Epithelial cell of prostate (primary cell): ENCODE measurements around the gene SPTBN5.
A peak's percentile ranks its signal among the peaks of the same experiment; 100 is the strongest.
"Not testable (repeated sequence)": the region's sequence is repeated elsewhere in the genome, so short reads cannot be mapped to it uniquely, and the experiment has no call there.

Experiments used
- DNase-seq: peaks from one replicate; pipeline ENCODE4 v3.0.0-alpha.2; 2011; ENCODE audit warnings: low read depth, low spot score
- H3K27ac ChIP-seq: fragments of 450-650 bp; 2 replicates; pipeline ENCODE4 v1.5.1; 2017; ENCODE audit warnings: mild to moderate bottlenecking

SPTBN5 gene

DNA sequence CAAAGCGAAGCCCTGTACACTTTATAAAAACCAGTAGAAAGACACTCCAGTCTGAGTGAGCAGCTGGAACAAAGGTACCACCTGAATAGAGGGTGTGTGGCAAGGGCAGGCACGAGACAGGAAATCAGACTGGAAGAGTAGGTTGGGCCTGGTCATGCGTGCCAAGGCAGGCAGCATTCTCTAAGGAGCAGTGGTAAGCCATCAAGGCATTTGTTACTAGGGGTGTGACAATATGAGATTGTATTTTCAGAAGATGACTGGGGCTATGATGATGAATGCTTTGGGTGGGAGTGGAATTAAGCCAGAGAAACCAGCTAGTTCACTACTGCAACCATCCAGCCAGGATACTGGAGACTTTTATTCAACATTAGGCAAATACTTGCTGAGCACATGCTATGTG lies 61.0 kb downstream of the SPTBN5 start:
- peak; percentile 96 for DNase-seq
- peak overlapping the region; percentile 93 for H3K27ac ChIP-seq

DNA sequence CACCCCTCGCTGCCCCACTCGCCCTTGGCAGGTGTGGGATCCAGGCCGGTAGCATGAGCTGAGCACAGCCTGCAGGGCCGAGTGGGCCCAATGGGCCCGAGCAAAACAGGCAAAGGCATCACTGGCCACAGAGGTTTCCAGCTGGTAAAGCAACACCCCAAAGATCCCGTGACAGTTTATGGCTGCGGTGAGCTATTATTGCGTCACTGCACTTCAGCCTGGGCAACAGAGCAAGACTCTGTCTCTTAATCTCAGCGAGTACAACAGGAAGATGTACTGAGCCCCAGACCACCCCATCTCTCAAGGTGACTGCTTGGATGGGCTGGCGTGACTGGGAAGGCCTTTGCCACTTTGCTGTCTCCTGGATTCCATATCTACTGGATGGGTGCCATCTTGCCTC lies 61.6 kb downstream of the SPTBN5 start:
- H3K27ac ChIP-seq = peak overlapping the region; percentile 93
- no peak for DNase-seq

DNA sequence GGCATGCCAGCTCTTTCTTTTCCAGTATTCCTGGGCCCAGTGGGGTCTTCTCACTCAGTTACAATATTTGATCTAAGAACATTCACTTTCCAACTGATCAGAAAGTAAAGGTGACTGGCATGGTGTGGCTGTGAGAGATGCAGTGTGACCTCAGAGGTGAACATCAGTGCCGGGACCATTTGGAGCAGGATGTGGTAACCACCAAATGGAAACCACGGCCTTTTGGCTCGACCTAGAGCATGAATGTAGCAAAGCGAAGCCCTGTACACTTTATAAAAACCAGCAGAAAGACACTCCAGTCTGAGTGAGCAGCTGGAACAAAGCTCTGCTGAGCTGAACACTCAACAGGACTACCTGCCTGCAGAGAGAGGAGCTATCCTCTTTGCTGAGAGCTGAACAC lies 62.6 kb downstream of the SPTBN5 start:
- peak overlapping the region; percentile 93 for H3K27ac ChIP-seq
- not testable (repeated sequence) for DNase-seq

DNA sequence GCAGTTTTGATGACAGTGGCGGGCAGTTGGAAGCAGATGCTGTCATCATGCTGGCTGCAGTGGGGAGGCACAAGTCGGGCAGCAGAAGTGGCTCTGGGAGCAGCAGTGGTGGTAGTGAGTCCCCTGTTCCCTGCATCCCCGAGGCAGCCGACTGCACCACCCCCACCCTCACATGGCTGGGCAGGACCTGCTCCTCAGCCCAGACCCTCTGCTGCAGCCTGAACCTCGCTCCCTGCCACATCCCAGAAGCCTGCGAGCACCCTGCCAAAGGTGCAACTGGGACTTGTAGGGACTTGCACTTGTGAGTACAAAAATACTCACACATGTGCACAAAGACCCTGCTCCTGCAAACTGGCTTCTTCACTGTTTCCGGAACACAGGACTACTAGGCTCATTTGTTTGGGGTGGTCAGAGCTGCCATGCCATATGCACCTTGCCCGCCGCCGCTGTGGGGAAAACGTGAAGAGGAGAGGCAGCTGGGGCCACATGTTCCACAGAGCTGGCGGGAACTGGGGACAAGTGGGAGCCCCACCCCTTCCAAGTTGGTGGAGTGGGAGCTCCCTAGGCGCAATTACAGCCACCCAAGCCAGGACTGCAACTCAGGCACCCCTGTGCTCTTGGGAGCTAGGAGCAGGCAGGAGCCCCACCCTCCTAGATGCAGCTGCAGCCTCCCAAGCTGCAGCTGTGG lies 63.8 kb downstream of the SPTBN5 start:
- H3K27ac ChIP-seq = peak overlapping the region; percentile 80
- no peak for DNase-seq

DNA sequence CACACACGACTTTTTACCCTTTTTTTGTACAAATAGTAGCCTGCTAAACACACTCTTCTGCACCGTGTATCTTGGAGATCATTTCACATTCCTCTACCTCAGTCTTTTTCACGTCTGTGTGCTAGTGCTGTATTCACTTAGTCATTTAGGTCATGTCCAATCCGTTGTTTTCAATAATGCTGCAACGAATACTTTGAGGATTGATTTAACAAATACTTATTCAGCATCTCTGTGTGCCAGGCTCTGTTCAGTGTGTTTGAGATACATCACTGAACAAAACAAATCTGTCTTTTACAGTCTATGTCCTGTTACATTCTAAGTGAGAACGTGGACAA lies 65.1 kb downstream of the SPTBN5 start:
- no peak for DNase-seq
- H3K27ac ChIP-seq = peak overlapping the region; percentile 80

DNA sequence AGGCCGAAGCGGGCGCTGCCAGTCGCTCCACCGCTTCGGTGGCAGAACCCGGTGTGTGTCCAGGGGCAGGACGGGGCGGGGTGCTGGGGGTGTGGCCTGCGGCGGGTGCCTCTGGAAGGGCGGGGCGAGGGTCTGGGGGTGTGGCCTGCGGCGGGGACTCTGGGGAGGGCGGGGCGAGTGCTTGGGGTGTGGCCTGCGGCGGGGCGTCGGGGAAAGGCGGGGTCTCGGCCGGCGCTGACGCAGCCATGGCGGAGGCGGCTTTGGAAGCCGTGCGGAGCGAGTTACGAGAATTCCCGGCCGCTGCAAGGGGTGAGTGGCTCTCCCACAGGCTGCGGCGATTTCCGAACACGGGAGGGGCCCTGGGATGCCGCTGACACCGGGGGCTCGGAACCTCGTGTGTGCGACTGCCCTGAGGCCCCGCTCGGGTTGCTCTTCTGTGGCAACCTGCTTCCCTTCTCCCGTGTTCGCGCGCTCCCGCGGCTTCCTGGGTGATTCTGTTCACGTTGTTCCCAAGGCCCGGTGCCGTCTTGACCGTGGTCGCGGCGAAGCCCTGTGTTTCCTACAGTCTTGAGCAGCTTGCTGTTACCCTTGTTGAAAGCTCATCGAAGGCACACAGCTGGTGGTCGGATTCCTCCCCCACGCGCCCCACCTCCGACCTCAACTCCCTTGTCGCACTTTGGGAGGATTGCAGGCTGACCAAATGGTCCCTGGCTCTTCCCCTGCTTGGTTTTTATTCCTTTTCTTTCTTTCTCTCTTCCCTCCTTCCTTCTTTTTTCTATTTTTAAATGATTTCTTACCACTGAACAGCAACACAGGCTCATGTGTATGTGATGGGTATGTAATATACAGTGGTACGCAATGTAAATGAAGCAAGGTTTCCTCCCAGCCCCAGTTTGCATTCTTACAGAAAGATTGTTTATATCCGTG lies 65.7 kb downstream of the SPTBN5 start, which contains the start of gene JMJD7:
Gene JMJD7, plus strand, starts transcription at position 213 of the 927 bp plus-strand sequence. Its CDS starts 33 bp downstream, at position 246.
- H3K27ac ChIP-seq = peak within 1 kb of the TSS; percentile 80
- DNase-seq = peak; percentile 44

DNA sequence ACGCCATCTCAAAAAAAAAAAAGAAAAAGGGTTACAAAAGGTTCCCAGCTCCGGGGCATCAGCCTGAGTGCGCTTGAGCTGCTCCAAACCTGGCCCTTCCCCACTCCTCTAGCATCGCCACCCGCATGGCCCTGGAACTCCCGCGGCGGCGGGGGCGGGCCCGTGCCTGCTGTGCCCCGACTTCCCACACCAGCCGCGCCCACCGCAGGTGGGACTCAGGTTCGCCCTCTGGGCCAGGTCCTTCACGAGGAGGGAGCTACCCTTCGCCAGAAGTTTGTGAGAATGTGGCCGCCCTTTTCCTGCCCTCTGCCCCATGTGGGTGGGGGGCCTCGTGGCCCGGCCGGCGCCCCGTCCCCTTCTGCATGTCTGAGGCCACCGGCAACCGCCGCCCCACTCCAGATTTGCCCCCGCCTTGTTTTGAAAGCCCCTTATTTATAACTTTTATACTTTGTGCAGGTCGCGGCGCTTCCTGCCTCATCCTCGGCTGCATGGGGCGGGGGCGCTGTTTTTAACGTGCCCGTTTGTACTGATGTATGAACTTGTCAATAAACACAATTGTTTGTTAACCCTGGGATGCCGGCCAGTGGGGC lies 66.5 kb downstream of the SPTBN5 start:
- peak overlapping the region; percentile 80 for H3K27ac ChIP-seq
- no peak for DNase-seq

DNA sequence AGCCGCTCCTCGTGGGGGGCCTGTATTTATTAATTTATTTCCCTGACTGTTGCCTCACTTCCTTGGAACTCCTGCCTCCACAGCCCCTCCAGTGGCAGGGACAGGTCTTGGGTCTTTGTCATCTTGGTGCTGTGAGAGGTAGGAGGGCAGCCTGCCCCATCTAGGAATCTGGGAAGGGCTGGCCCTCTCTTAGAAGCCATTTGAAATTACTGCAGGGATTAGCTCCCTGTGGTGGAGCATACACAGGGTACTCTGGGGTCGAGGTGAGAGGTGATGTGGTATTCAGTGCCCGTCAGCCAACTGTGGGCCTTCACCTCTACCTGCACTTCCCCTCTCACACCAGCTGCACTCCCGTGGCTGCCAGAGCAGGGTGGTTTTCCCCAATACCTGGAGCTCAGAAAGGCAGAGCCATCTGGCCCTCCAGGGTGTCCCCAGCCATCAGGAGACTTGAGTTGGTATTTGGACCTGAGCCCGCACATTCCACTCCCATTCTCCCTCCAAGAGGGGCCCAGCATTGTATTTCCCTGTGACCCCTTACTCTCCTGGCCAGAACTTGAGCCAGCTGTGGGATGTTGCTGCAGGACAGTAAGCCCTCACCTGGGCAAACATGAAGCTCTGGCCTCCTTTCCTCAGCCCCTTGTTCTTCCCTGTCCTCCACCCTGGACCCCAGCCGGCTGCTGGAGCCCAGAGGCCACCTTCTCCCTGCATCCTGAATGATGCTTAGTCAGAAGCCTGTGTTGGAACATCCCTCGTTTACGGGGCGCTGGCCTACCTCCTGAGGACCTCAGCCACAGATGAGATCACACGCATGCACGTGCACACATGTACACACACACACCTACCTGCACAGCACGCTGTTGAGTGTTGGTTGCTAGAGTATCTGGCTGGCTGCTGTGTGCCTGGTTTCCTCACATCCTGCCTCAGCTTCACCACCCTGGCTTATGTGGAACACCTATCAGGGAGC lies 68.0 kb downstream of the SPTBN5 start:
- no peak for DNase-seq
- peak overlapping the region; percentile 80 for H3K27ac ChIP-seq

DNA sequence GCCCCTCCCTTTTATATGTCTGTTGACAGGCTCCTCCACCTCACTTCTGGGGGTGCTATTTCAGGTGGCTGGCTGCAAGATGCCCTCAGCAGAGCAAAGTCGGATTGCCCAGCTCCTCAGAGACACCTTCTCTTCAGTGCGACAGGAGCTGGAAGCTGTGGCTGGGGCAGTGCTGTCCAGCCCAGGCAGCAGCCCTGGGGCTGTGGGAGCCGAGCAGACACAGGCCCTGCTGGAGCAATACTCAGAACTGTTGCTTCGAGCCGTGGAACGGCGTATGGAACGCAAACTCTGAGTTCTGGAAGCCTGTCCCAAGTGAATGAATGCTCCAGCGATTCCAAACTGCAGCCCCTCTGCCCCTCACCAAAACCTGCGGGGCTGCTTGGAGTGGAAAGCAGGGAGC lies 68.7 kb downstream of the SPTBN5 start:
- DNase-seq = no peak
- no peak overlapping the region for H3K27ac ChIP-seq

DNA sequence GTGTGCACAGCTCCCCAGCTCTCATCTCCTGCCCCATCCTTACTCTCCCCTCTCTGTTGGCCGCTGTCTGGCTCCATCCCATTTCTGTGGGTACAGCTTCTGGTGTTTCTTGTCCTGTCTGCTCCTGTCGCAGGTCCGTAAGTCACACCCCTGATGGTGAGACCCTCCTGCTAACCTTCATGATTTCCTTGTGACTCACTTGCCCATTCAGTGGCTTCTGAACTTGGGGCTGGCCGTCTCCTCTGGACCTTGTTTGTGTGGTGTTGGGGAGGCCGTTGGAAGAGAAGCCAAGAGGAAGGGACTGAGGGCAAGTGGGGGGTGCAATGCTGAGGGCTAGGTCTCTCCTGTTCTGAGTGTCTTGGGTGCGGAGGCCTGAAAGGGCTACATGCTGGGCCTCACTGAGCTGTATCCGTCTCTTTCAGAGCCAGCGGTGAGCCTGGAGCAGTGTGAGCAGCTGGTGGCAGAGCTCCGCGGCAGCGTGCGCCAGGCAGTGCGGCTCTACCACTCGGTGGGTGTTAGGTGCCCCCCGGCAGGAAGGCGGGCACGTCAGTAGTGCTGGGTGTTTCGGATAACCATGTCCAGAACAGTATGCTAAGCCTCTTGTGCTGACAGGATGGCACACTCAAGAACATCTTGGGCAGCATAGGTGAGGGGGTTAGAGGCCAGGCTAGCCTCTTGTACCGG lies 69.6 kb downstream of the SPTBN5 start:
- H3K27ac ChIP-seq = no peak overlapping the region
- no peak for DNase-seq

DNA sequence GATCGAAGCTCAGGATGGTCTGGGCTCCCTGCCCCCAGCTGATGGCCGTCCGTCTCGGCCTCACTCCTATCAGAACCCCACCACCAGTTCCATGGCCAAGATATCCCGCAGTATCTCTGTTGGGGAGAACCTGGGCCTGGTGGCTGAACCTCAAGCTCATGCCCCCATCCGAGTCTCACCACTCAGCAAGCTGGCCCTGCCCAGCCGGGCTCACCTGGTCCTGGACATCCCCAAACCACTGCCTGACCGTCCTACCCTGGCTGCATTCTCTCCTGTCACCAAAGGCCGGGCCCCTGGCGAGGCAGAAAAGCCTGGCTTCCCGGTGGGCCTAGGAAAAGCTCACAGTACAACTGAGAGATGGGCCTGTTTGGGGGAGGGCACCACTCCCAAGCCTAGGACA lies 70.4 kb downstream of the SPTBN5 start:
- no peak overlapping the region for H3K27ac ChIP-seq
- DNase-seq = no peak

DNA sequence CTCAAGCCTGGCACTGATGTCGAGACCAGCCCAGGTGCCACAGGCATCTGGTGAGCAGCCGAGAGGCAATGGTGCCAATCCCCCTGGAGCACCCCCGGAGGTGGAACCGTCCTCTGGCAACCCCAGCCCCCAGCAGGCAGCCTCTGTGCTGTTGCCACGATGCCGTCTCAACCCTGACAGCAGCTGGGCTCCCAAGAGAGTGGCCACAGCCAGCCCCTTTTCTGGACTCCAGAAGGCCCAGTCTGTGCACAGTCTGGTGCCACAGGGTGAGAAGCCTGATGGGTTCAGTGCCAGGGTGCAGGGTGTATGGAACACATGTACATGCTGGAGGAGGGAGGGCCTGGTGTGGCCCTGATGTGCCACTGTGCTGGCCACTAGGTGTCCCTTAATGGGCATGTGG lies 70.9 kb downstream of the SPTBN5 start:
- no peak for DNase-seq
- H3K27ac ChIP-seq = no peak overlapping the region

DNA sequence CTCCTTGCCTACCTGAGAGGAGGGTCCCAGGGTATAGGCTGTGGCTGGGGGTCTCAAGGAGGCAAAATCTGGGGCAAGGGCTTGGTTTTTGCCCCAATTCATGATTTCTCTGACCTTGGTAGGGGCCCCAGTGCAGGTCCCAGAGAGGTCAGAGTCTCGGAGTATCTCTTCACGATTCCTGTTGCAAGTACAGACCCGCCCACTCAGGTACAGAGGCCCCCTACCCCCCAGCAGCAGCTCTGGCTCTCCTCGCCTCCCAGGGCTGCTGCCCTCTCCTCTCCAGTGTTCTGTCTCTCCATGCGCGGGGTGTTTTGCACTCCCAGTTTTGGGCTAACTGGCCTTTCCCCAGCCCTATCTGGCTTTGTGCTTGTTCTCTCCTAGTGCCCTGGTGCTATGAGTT lies 71.4 kb downstream of the SPTBN5 start:
- no peak overlapping the region for H3K27ac ChIP-seq
- DNase-seq = no peak

DNA sequence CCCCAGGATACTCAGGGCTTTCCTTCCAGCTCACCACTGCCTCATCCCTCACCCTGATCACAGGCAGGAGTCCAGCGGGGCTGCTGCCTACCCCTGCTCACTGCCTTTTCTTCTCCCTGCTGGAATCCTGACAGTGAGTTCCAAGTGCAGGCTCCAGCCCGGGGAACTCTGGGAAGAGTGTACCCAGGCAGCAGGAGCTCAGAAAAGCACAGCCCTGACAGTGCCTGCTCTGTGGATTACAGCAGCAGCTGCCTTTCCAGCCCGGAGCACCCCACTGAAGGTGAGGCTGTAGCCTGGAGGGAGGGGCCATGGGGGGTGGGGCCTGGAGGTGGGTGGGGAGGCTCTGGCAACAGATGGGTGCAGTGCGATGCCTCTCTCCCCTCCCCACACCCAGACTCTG lies 72.0 kb downstream of the SPTBN5 start:
- DNase-seq = no peak
- H3K27ac ChIP-seq = no peak overlapping the region

DNA sequence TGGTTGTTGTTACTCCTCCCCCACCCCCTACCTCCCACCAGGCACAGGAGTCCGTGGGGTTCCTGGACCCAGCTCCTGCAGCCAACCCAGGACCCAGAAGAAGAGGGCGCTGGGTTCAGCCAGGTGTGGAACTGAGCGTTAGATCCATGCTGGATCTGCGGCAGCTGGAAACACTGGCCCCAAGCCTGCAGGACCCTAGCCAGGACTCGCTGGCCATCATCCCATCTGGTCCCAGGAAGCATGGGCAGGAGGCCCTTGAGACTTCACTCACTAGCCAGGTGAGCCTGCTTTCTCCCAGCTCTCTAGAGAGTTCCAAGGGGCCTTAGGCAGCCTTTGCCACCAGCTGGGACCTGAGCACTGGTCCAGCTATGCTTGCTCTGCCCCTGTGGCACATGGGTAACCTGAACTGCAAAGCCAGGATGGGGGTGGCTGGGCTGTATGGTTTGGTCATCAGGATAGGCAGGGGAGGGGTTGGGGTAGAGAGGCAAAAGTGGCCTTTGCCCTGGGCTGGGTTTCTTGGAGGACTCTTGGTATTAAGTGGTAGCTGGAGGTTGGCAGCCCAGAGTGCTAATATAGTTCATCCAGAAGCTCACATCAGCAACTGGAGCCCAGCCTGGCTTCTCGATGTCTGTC lies 72.9 kb downstream of the SPTBN5 start:
- no peak overlapping the region for H3K27ac ChIP-seq
- no peak for DNase-seq

DNA sequence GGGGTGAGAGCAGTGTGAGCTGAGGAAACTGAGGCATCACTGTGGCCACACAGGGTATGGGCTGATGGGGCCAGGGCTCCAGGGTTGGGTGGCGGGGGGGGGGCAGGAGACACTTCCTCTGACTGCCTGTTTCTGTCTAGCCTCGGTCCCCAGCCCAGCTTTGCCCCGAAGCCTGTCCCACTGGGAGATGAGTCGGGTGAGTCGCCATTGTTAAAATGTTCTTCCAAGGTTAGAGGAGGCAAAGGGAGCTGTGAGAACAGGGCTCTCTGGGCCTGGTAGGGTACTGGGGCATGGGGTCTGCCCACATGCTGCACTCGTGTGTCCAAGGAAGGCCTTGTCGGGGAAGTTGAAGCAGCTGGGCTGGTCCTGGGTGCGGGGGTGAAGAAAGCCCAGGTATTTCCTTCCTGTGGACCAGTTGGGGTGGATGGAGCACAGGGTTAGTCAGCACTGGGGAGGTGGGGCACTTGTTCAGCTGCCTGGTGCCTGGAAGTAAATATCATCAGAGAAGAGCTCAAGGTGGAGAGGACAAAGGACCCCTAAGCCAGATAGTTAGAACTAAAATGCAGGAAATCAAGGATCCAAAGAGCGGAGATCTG lies 74.3 kb downstream of the SPTBN5 start:
- no peak for DNase-seq

DNA sequence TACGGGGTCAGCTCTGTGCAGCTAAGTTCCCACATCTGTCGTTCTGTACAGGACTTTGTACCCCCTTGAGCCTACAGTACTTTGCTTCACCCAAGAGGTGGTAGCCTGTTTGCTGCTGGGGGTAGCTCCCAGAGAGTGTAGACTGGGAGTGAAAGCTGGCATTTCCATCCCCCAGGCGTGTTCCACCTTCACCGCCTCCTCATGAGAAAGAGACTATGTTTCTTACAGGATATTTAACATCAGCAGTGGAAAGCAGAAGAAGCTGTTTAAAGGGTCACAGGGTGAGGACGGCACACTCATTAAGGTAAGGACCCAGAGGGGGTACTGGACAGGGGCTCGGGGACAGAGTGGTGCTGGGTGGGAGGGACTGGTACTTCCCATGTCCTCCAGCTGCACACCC lies 76.1 kb downstream of the SPTBN5 start:
- no peak for DNase-seq
- no peak overlapping the region for H3K27ac ChIP-seq

More for the DNA sequence above, 74.3 kb downstream of the SPTBN5 start:
- peak overlapping the region; percentile 15 for H3K27ac ChIP-seq

DNA sequence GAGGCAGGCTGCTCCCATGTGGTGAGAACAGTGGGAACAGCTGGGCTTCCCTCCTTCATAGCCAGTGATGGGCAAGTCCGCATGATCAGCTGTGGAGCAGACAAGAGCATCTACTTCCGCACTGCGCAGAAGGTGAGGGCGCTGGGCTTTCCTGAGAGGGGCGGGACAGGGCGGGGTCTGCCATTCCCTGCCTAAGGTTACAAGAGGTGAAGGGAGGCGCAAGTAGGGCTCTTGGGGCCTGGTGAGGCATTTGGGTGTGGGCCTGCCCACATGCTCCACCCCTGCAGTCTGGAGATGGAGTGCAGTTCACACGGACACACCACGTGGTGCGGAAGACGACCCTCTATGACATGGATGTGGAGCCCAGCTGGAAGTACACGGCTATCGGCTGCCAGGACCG lies 76.5 kb downstream of the SPTBN5 start:
- DNase-seq = no peak
- H3K27ac ChIP-seq = no peak overlapping the region

DNA sequence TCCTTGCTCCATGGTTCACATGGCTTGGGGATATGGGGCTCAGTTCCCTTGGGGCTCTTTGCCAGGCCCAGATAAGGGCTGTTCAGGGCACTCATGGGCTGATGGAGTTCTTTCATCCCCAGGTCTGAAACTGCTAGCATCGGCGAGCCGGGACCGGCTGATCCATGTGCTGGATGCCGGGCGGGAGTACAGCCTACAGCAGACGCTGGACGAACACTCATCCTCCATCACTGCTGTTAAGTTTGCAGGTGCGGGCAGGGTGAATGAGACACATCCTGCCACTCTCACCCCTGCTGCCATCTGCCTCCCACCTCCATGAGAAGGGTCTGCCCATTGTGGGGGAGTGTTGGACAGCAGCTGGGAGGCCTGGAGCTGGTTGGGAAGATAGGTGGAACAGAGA lies 77.1 kb downstream of the SPTBN5 start:
- no peak overlapping the region for H3K27ac ChIP-seq
- DNase-seq = no peak
